Measurements from ENCODE around the gene MYO1B.
A peak's percentile ranks its signal among the peaks of the same experiment; 100 is the strongest.

Gene MYO1B

DNA sequence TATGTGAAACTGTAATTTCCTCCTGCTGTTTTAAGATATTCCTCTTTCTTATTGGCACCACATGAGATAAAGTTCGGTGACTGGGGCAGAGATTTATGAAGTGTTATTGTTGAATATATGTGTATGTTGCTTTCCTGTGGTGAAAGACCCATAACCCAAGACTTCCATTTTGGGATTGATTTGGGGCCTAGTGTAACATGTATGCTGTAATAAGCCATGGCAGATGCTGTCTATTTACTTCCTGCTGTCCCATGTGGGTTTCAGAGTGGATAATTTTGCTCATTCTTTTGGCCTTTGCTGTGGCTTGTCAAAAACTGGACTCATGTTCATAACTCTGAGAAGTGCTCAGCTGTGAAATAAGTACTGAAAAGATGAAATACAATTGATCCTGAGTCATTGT is 10.8 kb upstream of the MYO1B start:
- H3K27ac ChIP-seq, result no peak overlapping the region
- no peak for TF ChIP-seq ZFX (IDR thresholded peaks at IDR 0.05; ENCODE audit: borderline replicate concordance)
- TF ChIP-seq, protein P1, sequence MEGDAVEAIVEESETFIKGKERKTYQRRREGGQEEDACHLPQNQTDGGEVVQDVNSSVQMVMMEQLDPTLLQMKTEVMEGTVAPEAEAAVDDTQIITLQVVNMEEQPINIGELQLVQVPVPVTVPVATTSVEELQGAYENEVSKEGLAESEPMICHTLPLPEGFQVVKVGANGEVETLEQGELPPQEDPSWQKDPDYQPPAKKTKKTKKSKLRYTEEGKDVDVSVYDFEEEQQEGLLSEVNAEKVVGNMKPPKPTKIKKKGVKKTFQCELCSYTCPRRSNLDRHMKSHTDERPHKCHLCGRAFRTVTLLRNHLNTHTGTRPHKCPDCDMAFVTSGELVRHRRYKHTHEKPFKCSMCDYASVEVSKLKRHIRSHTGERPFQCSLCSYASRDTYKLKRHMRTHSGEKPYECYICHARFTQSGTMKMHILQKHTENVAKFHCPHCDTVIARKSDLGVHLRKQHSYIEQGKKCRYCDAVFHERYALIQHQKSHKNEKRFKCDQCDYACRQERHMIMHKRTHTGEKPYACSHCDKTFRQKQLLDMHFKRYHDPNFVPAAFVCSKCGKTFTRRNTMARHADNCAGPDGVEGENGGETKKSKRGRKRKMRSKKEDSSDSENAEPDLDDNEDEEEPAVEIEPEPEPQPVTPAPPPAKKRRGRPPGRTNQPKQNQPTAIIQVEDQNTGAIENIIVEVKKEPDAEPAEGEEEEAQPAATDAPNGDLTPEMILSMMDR (IDR thresholded peaks at IDR 0.05), result no peak

DNA sequence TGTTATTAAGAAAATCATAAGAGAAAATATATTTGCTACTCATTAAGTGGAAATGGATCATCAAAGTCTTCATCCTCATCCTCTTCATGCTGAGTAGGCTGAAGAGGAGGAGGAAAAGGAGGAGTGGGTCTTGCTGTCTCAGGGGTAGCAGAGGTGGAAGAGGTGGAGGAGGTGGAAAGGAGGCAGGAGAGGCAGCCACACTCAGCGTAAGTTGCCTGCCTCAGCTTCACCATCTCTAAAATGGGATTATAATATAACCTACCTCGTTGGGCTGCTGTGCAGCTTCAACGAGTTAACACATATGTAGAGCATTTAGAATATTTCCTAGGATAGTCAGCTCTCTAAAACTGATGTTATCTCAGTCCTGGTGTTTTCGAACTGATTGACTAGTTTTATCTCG is 4.3 kb upstream of the MYO1B start:
- TF ChIP-seq, protein P1 (IDR thresholded peaks at IDR 0.05), result no peak
- no peak for TF ChIP-seq ZFX (IDR thresholded peaks at IDR 0.05; ENCODE audit: borderline replicate concordance)
- no peak overlapping the region for H3K27ac ChIP-seq

DNA sequence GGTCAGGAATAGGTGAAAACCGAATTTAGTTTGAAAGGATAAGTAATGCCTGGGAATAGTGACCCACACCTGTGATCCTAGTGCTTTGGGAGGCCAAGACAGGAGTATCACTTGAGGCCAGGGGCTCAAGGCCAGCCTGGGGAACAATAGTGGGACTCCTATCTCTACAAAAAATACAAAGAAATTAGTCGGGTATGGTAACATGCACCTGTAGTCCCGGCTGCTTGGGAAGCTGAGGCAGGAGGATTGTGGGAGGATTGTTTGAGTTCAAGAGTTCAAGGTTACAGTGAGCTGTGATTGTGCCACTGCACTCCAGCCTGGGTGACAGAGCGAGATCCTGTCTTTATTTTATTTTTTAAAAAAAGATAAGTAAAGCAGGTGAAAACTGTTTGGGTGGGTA is 3.8 kb upstream of the MYO1B start:
- TF ChIP-seq ZFX (IDR thresholded peaks at IDR 0.05; ENCODE audit: borderline replicate concordance), result no peak
- TF ChIP-seq, protein P1 (IDR thresholded peaks at IDR 0.05), result no peak
- H3K27ac ChIP-seq, result no peak overlapping the region

DNA sequence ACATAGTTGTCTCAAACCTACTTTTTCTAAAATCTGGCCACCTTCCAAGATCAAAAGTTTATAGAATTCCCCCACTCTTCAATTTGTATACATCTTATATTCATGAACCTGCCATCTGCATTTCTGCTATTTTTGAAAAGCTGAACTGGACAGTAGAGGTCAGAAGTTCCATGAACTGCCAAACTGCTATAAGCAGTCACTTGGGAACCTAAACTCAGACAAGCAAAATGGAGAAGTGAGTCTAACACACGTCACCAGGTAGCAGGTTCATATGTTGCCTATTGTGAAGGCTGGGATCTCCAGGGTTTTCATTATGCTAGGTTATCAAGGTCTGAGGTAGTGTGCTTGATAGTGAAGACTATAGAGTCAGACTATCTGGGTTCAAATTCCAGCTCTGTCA is 2.0 kb upstream of the MYO1B start:
- TF ChIP-seq, protein P1 (IDR thresholded peaks at IDR 0.05), result no peak
- TF ChIP-seq ZFX (IDR thresholded peaks at IDR 0.05; ENCODE audit: borderline replicate concordance), result no peak
- H3K27ac ChIP-seq, result no peak overlapping the region

DNA sequence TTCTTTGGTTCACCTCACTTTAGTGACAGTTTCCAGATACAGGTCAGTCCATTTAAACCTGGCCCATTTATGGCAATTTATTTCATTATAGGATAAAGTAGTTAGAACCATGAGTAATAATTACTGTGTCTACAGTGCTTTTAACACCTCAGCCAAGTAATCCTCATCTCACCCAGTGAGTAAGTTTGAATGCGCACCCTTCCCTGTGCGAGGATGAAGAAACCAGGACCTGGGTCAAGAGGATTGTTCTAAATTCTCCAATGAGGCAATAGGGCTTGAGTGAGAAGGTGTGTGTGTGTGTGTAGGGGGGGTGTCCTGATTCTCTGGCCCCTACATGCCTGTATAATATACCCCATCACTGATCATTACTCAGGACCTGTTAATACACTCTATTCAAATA is 854 bp upstream of the MYO1B start:
- no peak overlapping the region for H3K27ac ChIP-seq
- no peak for TF ChIP-seq ZFX (IDR thresholded peaks at IDR 0.05; ENCODE audit: borderline replicate concordance)
- TF ChIP-seq, protein P1 (IDR thresholded peaks at IDR 0.05), result no peak

DNA sequence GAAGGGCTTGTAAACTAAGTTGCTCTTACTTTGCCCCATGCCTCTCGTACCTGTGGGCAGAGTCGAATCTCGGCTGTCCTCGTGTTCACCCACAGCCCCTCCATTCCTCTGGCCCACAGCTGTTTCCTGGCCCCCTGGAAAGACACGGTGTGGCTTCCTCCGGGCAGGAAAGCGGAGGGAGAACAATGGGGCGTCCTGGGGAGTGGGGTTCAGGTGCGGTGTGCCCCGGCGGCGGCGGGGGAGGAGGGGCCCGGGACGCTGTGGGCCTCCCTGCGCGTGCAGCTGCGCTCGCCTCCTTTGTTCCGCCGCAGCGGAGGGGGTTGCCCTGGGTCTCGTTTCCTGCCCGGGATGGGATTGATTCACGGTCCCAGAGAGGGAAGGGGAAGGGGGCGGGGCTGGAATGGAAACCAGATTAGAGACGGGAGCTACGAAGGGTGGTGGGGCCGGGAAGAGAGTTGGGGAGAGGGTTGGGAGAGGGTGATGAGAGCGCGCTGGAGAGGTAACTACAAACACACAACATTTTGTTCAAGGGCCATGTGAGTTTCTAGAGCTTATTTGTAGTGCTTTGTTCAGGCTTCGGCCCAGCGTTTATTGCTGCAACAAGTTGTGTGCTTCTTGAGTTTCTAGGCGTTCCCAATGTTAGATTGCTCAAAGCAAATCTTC is 796 bp downstream of the MYO1B start:
- TF ChIP-seq, protein P1 (IDR thresholded peaks at IDR 0.05), result no peak
- no peak for TF ChIP-seq ZFX (IDR thresholded peaks at IDR 0.05; ENCODE audit: borderline replicate concordance)
- H3K27ac ChIP-seq, result peak overlapping the region; percentile 44

DNA sequence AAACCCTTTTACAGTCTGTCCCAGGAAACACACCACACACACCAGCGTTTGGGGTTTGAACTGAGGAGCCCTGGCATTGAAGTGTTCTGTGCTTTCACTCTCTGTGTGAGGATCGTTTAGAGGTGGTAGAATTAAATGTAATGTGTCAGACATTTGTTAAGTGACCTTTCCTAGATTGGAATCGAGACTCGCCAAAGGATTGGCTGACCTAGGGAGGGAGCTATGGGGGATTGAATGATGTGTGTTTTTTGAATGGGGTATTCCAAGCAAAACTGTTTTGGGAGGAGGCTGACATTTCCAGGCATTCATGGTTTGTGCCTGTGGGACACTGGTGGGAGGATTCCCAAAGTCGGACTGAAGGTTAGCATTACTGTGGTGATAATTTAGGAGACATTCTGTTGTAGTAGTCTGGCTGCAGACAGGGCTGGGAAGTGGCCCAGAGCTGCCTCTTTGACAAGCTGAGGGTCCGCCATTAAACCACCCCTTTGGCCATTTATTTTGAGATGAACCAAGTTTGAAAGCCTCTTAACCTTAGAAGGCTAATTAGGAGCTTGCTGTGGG is 1.7 kb downstream of the MYO1B start:
- TF ChIP-seq, protein P1 (IDR thresholded peaks at IDR 0.05), result no peak
- TF ChIP-seq ZFX (IDR thresholded peaks at IDR 0.05; ENCODE audit: borderline replicate concordance), result no peak
- H3K27ac ChIP-seq, result no peak overlapping the region

Measured in 22Rv1 (cell line).